ENCODE measurements around the gene OGT. TPM values are rescaled to one million over a fixed set of nuclear protein-coding genes. Genes with fewer than 3 reads are reported as not detected.

OGT gene
- 30.0 to 46.7 TPM (median 44.1 TPM) in 5 replicates for total RNA-seq (2022; extraction: Qiagen RNA extraction)

DNA sequence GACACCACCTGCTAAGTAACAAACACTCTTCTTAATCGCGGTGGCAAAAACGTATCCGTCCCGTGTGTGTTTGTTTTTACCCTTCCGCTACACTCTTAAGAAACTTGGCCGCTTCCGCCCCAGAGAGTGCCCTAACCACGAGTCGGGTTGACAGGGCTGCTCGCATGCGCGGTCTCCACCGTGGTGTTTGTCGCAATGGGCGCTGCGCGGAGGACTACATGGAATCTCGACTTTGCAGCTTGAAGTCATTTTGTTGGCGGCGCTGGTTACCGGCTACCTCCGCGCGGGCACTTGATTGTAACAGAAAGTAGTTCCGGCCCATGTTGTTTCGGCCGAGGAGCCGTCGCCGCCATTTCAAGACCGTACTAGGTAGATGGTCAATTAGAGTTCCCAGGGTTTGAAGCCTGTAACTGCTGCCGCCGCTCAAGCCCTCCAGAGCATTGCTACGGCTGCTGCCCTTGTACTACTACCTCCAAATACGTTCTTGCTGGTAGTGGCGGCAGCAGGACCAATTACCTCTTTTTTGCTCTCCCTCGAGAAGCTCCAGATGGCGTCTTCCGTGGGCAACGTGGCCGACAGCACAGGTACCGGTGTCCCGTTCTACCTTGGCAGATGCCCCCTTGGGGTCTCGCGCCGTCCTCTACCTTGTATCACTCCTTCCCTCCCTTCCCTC is at the start of gene OGT:
Gene OGT, plus strand, starts transcription at position 352 of the 673 bp plus-strand sequence. Its CDS starts 196 bp downstream, at position 548.

GRCh38 chrX:71578253-71579135 is 45.6 kb downstream of the OGT start, which contains the start of gene GCNA:
TSS of gene GCNA (plus strand) at chrX:71578437. CDS start at chrX:71580822, 2,385 bp downstream.

GRCh38 chrX:71618303-71618721 is 85.4 kb downstream of the OGT start, which contains the start of gene CXCR3:
TSS of gene CXCR3 (minus strand) at chrX:71618511. CDS start at chrX:71618449, 62 bp downstream.

Other genes starting within 250 kb of the OGT start
- 341 to 406 TPM (median 374 TPM) in 5 replicates for gene NONO, start 249.5 kb upstream of the OGT start, total RNA-seq (2022; extraction: Qiagen RNA extraction)
- gene ITGB1BP2, start 231.4 kb upstream of the OGT start, total RNA-seq (2022; extraction: Qiagen RNA extraction) = 0.69 to 1.1 TPM (median 0.99 TPM) in 5 replicates
- gene TAF1, start 166.7 kb upstream of the OGT start, total RNA-seq (2022; extraction: Qiagen RNA extraction) = 12.4 to 22.3 TPM (median 16.5 TPM) in 5 replicates
- 1.3 to 1.6 TPM (median 1.4 TPM) in 5 replicates for gene GCNA, start 45.3 kb downstream of the OGT start, total RNA-seq (2022; extraction: Qiagen RNA extraction)
- gene CXCR3, start 85.4 kb downstream of the OGT start, total RNA-seq (2022; extraction: Qiagen RNA extraction) = 0.05 to 0.16 TPM in 2 of 5 replicates, not detected in the others
- not detected in 5 replicates for gene CXorf49, start 185.2 kb downstream of the OGT start, total RNA-seq (2022; extraction: Qiagen RNA extraction)
- gene CXorf49B, start 230.2 kb downstream of the OGT start, total RNA-seq (2022; extraction: Qiagen RNA extraction) = not detected in 5 replicates

Measured in A549 treated with CORT108297 at 1 μM for 4 hours (cell line).